Gastrocnemius medialis (tissue), 4 donors: ENCODE data around the gene PLEKHM1. TPM values are rescaled to one million over a fixed set of nuclear protein-coding genes. Genes with fewer than 3 reads are reported as not detected.

Experiments
- ATAC-seq, 2 donors: fragments of 150-250 bp; one replicate each; pipeline ENCODE4 v1.9.1; 2016
- DNase-seq, 2 donors: peaks; one replicate each; pipeline ENCODE4 v3.0.0-alpha.2; 2019
- H3K27ac ChIP-seq, 4 donors: fragments of 200-600 bp; sonication (generic); 1 replicate in 1 of 4; 2 replicates in 3 of 4; pipeline ENCODE4 v1.5.1; 2016 to 2018; ENCODE audit warnings: mild to moderate bottlenecking in 2 of 4, moderate library complexity in 1 of 4
- H3K27me3 ChIP-seq, 3 donors: fragments of 200-600 bp; sonication (generic) in 2 of 3; 1 replicate in 1 of 3; 2 replicates in 2 of 3; pipeline versions ENCODE4 v1.5.1 to v1.6.0; 2016 to 2019; ENCODE audit warnings: mild to moderate bottlenecking in 1 of 3, moderate library complexity in 1 of 3
- H3K36me3 ChIP-seq, 2 donors: fragments of 200-600 bp; sonication (generic) in 1 of 2; one replicate each; pipeline ENCODE4 v1.5.1; 2017 to 2018
- H3K4me1 ChIP-seq, 2 donors: fragments of 200-600 bp; sonication (generic) in 1 of 2; one replicate each; pipeline ENCODE4 v1.5.1; 2016 to 2017; ENCODE audit warnings: mild to moderate bottlenecking in 2 of 2
- H3K4me3 ChIP-seq, 4 donors: fragments of 200-600 bp; sonication (generic) in 3 of 4; 1 replicate in 1 of 4; 2 replicates in 3 of 4; pipeline ENCODE4 v1.5.1; 2016 to 2019; ENCODE audit warnings: mild to moderate bottlenecking in 2 of 4
- H3K9me3 ChIP-seq, 3 donors: fragments of 200-600 bp; sonication (generic) in 2 of 3; 1 replicate in 1 of 3; 2 replicates in 2 of 3; pipeline ENCODE4 v1.5.1; 2016 to 2019
- POLR2A ChIP-seq, 2 donors: fragments of 450-650 bp; IDR thresholded peaks; one replicate each; pipeline ENCODE4 v1.6.1; 2017; ENCODE audit warnings: antibody characterized with exemption in 2 of 2, mild to moderate bottlenecking in 2 of 2, moderate library complexity in 2 of 2
- in situ Hi-C, 4 donors: fragments of 200-750 bp; cut with MboI; loops; one replicate each; pipeline versions ENCODE4 v1.15.0 to v1.8.0; 2017; ENCODE audit warnings: low sequenced_read_pairs in 4 of 4
- intact Hi-C: fragments of 100-400 bp; cut with DNase I; formaldehyde crosslinking; loops from one replicate; pipeline ENCODE4 v1.15.1; 2023; ENCODE audit warnings: low total_unique reads
- total RNA-seq, 4 donors: library from RNA; depleted of rRNA; stranded (reverse); fragments of >200 nt; gene quantifications; one replicate each; pipeline versions ENCODE4 v1.1.0 to v1.2.3, GENCODE V29; 2016
- TF ChIP-seq, protein P1 (sequence below), 5 experiments: fragments of 450-650 bp in 3 of 5; fragments of 200-600 bp in 2 of 5; sonication (generic) in 2 of 5; IDR thresholded peaks in 4 of 5; conservative IDR thresholded peaks in 1 of 5; 1 replicate in 4 of 5; 2 replicates in 1 of 5; pipeline ENCODE4 v1.5.1; 2016 to 2019; ENCODE audit warnings: antibody characterized with exemption in 5 of 5, mild to moderate bottlenecking in 3 of 5, moderate library complexity in 3 of 5

The PLEKHM1 gene
- total RNA-seq, 4 donors from 2014 or later, result 27.5 to 86.8 (median 31.3) TPM

DNA sequence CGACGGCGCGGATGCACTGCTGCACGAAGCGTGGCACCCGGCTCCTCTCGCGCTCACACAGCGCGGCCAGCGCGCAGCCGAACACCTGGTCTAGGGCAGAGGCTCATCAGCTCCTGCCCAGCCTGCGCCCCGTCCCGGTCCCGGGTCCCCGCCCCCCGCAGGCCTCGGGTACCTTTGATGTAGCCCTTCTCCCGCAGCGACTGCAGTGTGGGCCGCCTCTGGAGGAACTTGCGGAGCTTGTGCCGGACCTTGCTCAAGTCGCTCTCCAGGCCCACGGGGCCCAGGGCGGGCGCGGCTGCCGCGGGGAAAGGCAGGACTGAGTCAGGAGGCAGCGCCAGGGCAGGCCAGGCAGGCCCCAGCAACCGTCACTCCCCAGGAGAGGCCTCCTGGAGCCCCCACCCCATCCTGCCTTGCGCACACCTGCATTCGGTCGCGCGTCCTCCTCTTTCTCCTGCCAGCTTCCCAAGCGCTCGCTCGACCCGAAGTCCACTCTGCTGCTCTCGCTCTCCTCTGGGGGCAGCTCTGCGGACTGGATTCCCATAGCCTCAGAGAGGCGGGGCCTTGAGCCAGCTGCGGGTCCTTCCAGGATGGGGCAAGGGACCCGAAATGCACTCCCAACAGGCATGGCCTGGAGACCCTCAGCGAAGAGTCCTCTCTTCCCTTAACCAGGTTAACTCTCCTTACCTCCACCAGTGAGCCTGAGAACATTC lies 93.9 kb downstream of the PLEKHM1 start:
- Histone ChIP-seq H3K4me3 (no peak overlapping the region), H3K27ac (no peak overlapping the region), H3K9me3 (no peaks in the 10 kb centered on the region), H3K27me3 (no peaks in the 10 kb centered on the region), H3K36me3 (no peaks in the 10 kb centered on the region), H3K4me1 (peaks cover 0 to 3% of the 10 kb centered on the region in 2 donors)
- no peak for DNase-seq
- in situ Hi-C loops, result no loop called here
- TF ChIP-seq, protein P1, sequence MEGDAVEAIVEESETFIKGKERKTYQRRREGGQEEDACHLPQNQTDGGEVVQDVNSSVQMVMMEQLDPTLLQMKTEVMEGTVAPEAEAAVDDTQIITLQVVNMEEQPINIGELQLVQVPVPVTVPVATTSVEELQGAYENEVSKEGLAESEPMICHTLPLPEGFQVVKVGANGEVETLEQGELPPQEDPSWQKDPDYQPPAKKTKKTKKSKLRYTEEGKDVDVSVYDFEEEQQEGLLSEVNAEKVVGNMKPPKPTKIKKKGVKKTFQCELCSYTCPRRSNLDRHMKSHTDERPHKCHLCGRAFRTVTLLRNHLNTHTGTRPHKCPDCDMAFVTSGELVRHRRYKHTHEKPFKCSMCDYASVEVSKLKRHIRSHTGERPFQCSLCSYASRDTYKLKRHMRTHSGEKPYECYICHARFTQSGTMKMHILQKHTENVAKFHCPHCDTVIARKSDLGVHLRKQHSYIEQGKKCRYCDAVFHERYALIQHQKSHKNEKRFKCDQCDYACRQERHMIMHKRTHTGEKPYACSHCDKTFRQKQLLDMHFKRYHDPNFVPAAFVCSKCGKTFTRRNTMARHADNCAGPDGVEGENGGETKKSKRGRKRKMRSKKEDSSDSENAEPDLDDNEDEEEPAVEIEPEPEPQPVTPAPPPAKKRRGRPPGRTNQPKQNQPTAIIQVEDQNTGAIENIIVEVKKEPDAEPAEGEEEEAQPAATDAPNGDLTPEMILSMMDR (IDR thresholded peaks at IDR 0.05 in 4 of 5, conservative IDR thresholded peaks at IDR 0.05 in 1 of 5), result no peak
- TF ChIP-seq POLR2A (IDR thresholded peaks at IDR 0.05), result no peak
- intact Hi-C loops, result no loop called here
- no peak for ATAC-seq

DNA sequence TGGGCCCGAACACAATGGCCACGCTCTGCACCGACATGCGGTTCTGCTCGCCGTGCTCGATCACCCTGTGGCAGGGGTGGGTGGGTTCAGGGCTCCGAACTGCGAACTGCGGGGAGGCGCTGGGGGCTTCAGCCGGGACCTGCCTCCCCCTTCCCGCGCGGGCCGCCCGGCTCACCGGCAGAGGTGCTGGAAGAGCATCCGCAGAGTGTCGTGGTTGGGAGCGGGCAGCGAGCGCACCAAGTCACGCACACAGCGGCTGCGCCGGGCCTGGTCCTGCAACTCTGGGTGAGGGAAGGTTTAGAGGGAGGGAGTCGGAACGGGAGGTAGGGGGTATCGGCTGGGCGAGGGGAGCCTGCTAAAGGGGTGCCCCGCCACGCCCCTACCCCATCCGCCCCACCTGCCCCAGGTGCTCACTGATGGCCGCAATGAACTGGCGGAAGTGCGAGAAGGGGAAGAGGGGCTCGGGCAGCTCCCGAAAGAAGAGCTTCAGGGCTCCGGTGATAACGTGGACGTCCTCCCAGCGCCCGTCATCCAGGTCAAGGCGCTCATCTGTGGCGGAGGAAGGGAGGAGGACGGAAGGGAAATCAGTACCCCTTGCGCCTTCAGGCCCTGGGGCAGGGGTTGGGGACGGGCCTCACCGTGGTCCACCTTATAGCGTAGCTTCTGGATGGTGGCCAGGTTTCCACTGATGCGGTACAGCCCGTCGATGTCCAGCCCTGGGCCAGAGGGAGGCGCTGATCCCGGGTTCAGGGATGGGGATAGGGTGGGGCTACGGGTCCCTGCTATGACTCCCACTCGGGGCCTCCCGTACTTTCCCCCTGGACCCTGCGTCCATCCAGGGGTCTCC lies 94.7 kb downstream of the PLEKHM1 start:
- Histone ChIP-seq H3K27ac (no peak overlapping the region), H3K27me3 (no peaks in the 10 kb centered on the region), H3K9me3 (no peaks in the 10 kb centered on the region), H3K4me3 (peak overlapping the region in 2 of 4 donors; percentile 27 to 39), H3K4me1 (peaks cover 0 to 3% of the 10 kb centered on the region in 2 donors), H3K36me3 (no peaks in the 10 kb centered on the region)
- intact Hi-C loops (no loop called here), in situ Hi-C loops (no loop called here)
- TF ChIP-seq POLR2A (IDR thresholded peaks at IDR 0.05), result no peak
- TF ChIP-seq, protein P1 (IDR thresholded peaks at IDR 0.05 in 4 of 5, conservative IDR thresholded peaks at IDR 0.05 in 1 of 5), result no peak
- DNase-seq (no peak), ATAC-seq (no peak)

DNA sequence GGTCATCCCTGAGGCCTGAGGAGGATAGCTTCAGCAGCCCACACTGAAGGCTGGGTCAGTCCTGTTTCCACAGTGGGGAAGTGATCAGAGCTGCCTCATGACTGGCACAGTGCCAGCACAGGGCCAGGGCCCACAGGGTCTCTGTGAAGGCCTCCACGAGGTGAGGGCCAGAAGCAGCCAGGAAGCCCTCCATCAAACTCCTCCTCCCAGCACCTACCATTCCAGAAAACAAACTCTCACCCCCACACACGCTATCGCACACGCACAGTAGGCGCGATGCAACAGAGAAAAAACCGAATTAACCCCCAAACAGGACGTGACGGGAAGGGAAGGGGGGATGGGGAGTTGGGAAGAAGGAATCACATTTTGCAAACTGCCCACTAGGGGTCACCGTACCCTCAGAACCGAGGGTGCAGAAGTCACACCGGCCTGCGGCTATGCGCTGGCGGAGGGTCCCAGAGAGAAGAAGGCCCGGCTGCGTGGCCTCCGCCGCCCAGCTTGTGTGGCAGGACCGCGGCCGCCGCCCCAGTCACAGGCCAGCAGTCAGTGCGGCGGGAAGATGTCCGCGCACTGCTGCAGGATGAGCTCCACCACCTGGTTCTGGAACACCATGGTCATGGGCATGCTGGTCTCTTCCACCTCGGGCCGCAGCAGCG lies 95.5 kb downstream of the PLEKHM1 start:
- in situ Hi-C loops, result no loop called here
- Histone ChIP-seq H3K9me3 (no peaks in the 10 kb centered on the region), H3K4me3 (peak overlapping the region in 2 of 4 donors; percentile 27 to 39), H3K36me3 (no peaks in the 10 kb centered on the region), H3K4me1 (peaks cover 0 to 3% of the 10 kb centered on the region in 2 donors), H3K27me3 (no peaks in the 10 kb centered on the region), H3K27ac (no peak overlapping the region)
- TF ChIP-seq, protein P1 (IDR thresholded peaks at IDR 0.05 in 4 of 5, conservative IDR thresholded peaks at IDR 0.05 in 1 of 5), result peak; percentile 54 to 73 (median 63)
- no peak for TF ChIP-seq POLR2A (IDR thresholded peaks at IDR 0.05)
- intact Hi-C loops, result no loop called here
- ATAC-seq (peak; percentile 69 to 85), DNase-seq (peak in 1 of 2 donors; percentile 36)

DNA sequence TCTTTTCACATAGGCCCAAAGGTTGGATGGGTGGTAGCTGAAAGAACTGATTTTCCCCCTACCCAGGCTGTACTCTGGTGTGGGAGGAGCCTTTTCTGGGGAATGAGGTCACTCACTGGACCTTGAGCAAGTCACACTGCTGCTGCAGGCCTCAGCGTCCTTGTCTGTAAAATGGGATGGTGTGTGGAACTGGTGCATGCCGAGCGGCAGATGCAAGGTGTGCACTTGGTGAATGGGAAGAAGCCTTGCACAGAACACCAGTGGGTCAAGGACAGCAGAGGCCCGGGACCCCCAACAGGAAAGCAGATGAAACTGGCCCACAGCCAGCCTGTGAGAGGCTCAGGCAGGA lies 96.0 kb downstream of the PLEKHM1 start:
- no peaks in the 10 kb centered on the region for H3K36me3 ChIP-seq
- H3K4me3 ChIP-seq, result no peak overlapping the region
- H3K27ac ChIP-seq, result no peak overlapping the region
- intact Hi-C loops, result no loop called here
- in situ Hi-C loops, result no loop called here
- no peaks in the 10 kb centered on the region for H3K9me3 ChIP-seq
- H3K4me1 ChIP-seq, result peaks cover 0 to 3% of the 10 kb centered on the region in 2 donors
- DNase-seq (no peak), ATAC-seq (no peak)
- peaks cover 0 to 4% (median 0%) of the 10 kb centered on the region in 3 donors for H3K27me3 ChIP-seq
- TF ChIP-seq, protein P1 (IDR thresholded peaks at IDR 0.05 in 4 of 5, conservative IDR thresholded peaks at IDR 0.05 in 1 of 5), result no peak
- no peak for TF ChIP-seq POLR2A (IDR thresholded peaks at IDR 0.05)
